HepG2 (cell line): ENCODE measurements around the gene ARHGAP5. TPM values are rescaled to one million over a fixed set of nuclear protein-coding genes. Genes with fewer than 3 reads are reported as not detected.

Source experiments
- ATF1 ChIP-seq: IDR thresholded peaks from 2 replicates; pipeline ENCODE4 v1.6.1; 2016; ENCODE audit warnings: mild to moderate bottlenecking, control low read depth
- DNMT3B ChIP-seq: conservative IDR thresholded peaks from 2 replicates; pipeline ENCODE4 v1.6.1; 2016; ENCODE audit warnings: missing biosample characterization, control low read depth
- HCFC1 ChIP-seq: fragments of 150-350 bp; IDR thresholded peaks from 2 replicates; pipeline ENCODE4 v1.6.1; 2014; ENCODE audit warnings: low read depth, low read length
- HNRNPH1 ChIP-seq: fragments of 200-400 bp; formaldehyde crosslinking; optimal IDR thresholded peaks from 2 replicates; pipeline ENCODE3; 2017; ENCODE audit warnings: mild to moderate bottlenecking, low read depth, low read length
- NBN ChIP-seq: fragments of 450-650 bp; conservative IDR thresholded peaks from 2 replicates; pipeline ENCODE4 v1.6.1; 2017
- NFYB ChIP-seq: sonication (generic); formaldehyde crosslinking; IDR thresholded peaks from 2 replicates; pipeline ENCODE4 v1.4.0; 2020; ENCODE audit warnings: missing genetic modification reagents
- POLR2G ChIP-seq: fragments of 200-400 bp; formaldehyde crosslinking; IDR thresholded peaks from 2 replicates; pipeline ENCODE4 v1.6.1; 2018; ENCODE audit warnings: mild to moderate bottlenecking, low read depth, low read length, moderate library complexity
- SMAD3 ChIP-seq: sonication (generic); formaldehyde crosslinking; IDR thresholded peaks from 2 replicates; pipeline ENCODE4 v1.4.0; 2020; ENCODE audit warnings: missing genetic modification reagents
- SP4 ChIP-seq: sonication (generic); formaldehyde crosslinking; IDR thresholded peaks from 2 replicates; pipeline ENCODE4 v1.8.1; 2023; ENCODE audit warnings: mild to moderate bottlenecking, missing genetic modification reagents
- TEAD3 ChIP-seq: optimal IDR thresholded peaks from 2 replicates; pipeline ENCODE3; 2016; ENCODE audit warnings: borderline replicate concordance
- ZNF329 ChIP-seq: sonication (generic); formaldehyde crosslinking; IDR thresholded peaks from 2 replicates; pipeline ENCODE4 v1.9.0; 2021; ENCODE audit warnings: low read depth, mild to moderate bottlenecking, missing genetic modification reagents
- ZNF44 ChIP-seq: sonication (generic); formaldehyde crosslinking; IDR thresholded peaks from 2 replicates; pipeline ENCODE4 v1.5.1; 2020; ENCODE audit warnings: mild to moderate bottlenecking, missing genetic modification reagents
- ZSCAN21 ChIP-seq: sonication (generic); formaldehyde crosslinking; IDR thresholded peaks from 2 replicates; pipeline ENCODE4 v1.8.0; 2022; ENCODE audit warnings: mild to moderate bottlenecking, missing genetic modification reagents, moderate library complexity, borderline replicate concordance
- polyA plus RNA-seq, 8 experiments: library from polyadenylated mRNA; depleted of rRNA in 3 of 8; stranded (reverse) in 7 of 8; unstranded in 1 of 8; fragments of >200 nt; fragmentation: Illumina TruSeq in 4 of 8; extraction: Trizol in 4 of 8; gene quantifications; 2 replicates each; pipeline versions ENCODE4 v1.2.1 to v1.2.3, GENCODE V29; 2011 to 2016; ENCODE audit warnings: low read depth in 4 of 8, missing spikeins in 1 of 8, mixed read lengths in 1 of 8; ENCODE audit not compliant: insufficient read depth in 1 of 8
- total RNA-seq, 5 experiments: library from RNA; depleted of rRNA; stranded (reverse); fragments of >200 nt; fragmentation: Illumina TruSeq; extraction: Trizol; gene quantifications; 2 replicates each; pipeline ENCODE4 v1.2.3, GENCODE V29; 2016; ENCODE audit warnings: low read depth in 1 of 5
- TF ChIP-seq, protein P1 (sequence below): sonication (generic); formaldehyde crosslinking; IDR thresholded peaks from 2 replicates; pipeline ENCODE4 v1.8.1; 2023; ENCODE audit warnings: missing genetic modification reagents, inconsistent platforms, borderline replicate concordance
- TF ChIP-seq, protein P2 (sequence below): sonication (generic); formaldehyde crosslinking; IDR thresholded peaks from 2 replicates; pipeline ENCODE4 v1.8.0; 2023; ENCODE audit warnings: mild to moderate bottlenecking, missing genetic modification reagents
- TF ChIP-seq, protein P3 (sequence below): sonication (generic); formaldehyde crosslinking; IDR thresholded peaks from 2 replicates; pipeline ENCODE4 v1.4.0; 2020; ENCODE audit warnings: missing genetic modification reagents, borderline replicate concordance
- TF ChIP-seq, protein P4 (sequence below): sonication (generic); formaldehyde crosslinking; IDR thresholded peaks from 2 replicates; pipeline ENCODE4 v1.4.0; 2020; ENCODE audit warnings: missing genetic modification reagents, borderline replicate concordance
- TF ChIP-seq, protein P5 (sequence below): IDR thresholded peaks from 2 replicates; pipeline ENCODE4 v1.6.1; 2016

The ARHGAP5 gene
- total and polyA plus RNA-seq, 2 of the 13 experiments (the other 11 are each of a cell fraction or from before 2014, with no cell fraction given) = 33.7 to 144 TPM

DNA sequence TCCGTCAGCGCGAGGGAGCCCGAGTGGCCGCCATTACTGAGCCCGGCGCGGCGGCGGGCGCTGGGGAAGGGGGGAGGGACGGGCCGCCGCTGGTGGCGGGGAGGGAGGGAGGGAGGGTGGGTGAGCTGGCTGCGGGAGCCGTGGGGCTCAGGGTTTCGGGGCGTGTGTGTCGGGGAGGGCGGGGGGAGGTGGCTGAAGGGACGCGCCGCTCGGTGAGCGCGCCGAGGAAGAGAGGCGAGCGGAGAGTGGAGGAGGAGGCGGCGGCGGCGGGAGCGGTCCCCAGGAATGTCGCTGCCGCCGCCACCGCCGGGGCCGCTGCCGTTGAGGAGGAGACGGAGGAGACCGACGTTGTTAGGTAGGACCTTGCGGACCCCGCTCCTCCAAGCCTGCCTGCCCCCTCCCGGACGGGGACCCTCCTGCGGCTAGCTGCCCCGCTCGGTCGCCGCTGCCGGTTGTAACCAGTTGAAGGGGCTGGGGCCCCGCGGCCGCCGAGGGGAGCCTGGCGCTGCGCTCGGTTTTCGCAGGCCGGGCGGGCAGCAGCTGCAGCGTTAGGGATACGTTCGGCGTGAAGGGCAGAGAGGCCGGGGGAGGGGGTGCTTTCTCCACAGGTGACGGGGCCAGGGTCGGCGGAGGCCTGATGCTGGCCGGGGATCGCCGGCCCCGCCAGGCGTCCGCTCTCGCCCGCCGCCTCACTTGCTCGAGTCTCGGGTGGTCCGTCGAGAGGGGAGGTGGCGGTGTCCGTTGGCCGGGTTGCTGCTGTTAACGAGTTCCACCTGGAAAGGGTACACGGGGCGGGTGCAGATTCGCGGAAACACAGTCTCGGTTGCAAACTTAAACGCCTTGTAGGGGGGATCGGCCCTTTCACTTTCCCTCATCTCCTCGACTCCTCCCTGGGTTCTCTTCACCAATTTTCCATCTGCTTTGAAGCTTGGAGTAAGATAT lies at the start of gene ARHGAP5 (continued):
- TF ChIP-seq, protein P1, sequence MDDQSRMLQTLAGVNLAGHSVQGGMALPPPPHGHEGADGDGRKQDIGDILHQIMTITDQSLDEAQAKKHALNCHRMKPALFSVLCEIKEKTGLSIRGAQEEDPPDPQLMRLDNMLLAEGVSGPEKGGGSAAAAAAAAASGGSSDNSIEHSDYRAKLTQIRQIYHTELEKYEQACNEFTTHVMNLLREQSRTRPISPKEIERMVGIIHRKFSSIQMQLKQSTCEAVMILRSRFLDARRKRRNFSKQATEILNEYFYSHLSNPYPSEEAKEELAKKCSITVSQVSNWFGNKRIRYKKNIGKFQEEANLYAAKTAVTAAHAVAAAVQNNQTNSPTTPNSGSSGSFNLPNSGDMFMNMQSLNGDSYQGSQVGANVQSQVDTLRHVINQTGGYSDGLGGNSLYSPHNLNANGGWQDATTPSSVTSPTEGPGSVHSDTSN = no peak
- TF ChIP-seq POLR2G (peak; percentile 45), ATF1 (CRISPR knock-in tag) (no peak), ZNF329 (CRISPR knock-in tag) (peak; percentile 76; the same call in 1 of the 2 replicates), HNRNPH1 (peak; percentile 80), NBN (no peak), DNMT3B (CRISPR knock-in tag) (peak; percentile 20; the same call in 1 of the 2 replicates), NFYB (CRISPR knock-in tag) (no peak; the same call in 1 of the 2 replicates), TEAD3 (CRISPR knock-in tag) (no peak), SMAD3 (no peak), ZSCAN21 (CRISPR knock-in tag) (no peak; the same call in none of the 2 replicates), HCFC1 (no peak), ZNF44 (0 out of 2 replicates have a peak, but pooled peaks have one; percentile 4), SP4 (CRISPR knock-in tag) (no peak; the same call in 1 of the 2 replicates)
- TF ChIP-seq, protein P2, sequence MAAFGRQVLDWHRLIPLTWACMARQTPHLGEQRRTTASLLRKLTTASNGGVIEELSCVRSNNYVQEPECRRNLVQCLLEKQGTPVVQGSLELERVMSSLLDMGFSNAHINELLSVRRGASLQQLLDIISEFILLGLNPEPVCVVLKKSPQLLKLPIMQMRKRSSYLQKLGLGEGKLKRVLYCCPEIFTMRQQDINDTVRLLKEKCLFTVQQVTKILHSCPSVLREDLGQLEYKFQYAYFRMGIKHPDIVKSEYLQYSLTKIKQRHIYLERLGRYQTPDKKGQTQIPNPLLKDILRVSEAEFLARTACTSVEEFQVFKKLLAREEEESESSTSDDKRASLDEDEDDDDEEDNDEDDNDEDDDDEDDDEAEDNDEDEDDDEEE (CRISPR knock-in tag) = peak; percentile 94
- TF ChIP-seq, protein P3, sequence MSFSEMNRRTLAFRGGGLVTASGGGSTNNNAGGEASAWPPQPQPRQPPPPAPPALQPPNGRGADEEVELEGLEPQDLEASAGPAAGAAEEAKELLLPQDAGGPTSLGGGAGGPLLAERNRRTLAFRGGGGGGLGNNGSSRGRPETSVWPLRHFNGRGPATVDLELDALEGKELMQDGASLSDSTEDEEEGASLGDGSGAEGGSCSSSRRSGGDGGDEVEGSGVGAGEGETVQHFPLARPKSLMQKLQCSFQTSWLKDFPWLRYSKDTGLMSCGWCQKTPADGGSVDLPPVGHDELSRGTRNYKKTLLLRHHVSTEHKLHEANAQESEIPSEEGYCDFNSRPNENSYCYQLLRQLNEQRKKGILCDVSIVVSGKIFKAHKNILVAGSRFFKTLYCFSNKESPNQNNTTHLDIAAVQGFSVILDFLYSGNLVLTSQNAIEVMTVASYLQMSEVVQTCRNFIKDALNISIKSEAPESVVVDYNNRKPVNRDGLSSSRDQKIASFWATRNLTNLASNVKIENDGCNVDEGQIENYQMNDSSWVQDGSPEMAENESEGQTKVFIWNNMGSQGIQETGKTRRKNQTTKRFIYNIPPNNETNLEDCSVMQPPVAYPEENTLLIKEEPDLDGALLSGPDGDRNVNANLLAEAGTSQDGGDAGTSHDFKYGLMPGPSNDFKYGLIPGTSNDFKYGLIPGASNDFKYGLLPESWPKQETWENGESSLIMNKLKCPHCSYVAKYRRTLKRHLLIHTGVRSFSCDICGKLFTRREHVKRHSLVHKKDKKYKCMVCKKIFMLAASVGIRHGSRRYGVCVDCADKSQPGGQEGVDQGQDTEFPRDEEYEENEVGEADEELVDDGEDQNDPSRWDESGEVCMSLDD (CRISPR knock-in tag) = 0 out of 2 replicates have a peak, but pooled peaks have one; percentile 50
- TF ChIP-seq, protein P4, sequence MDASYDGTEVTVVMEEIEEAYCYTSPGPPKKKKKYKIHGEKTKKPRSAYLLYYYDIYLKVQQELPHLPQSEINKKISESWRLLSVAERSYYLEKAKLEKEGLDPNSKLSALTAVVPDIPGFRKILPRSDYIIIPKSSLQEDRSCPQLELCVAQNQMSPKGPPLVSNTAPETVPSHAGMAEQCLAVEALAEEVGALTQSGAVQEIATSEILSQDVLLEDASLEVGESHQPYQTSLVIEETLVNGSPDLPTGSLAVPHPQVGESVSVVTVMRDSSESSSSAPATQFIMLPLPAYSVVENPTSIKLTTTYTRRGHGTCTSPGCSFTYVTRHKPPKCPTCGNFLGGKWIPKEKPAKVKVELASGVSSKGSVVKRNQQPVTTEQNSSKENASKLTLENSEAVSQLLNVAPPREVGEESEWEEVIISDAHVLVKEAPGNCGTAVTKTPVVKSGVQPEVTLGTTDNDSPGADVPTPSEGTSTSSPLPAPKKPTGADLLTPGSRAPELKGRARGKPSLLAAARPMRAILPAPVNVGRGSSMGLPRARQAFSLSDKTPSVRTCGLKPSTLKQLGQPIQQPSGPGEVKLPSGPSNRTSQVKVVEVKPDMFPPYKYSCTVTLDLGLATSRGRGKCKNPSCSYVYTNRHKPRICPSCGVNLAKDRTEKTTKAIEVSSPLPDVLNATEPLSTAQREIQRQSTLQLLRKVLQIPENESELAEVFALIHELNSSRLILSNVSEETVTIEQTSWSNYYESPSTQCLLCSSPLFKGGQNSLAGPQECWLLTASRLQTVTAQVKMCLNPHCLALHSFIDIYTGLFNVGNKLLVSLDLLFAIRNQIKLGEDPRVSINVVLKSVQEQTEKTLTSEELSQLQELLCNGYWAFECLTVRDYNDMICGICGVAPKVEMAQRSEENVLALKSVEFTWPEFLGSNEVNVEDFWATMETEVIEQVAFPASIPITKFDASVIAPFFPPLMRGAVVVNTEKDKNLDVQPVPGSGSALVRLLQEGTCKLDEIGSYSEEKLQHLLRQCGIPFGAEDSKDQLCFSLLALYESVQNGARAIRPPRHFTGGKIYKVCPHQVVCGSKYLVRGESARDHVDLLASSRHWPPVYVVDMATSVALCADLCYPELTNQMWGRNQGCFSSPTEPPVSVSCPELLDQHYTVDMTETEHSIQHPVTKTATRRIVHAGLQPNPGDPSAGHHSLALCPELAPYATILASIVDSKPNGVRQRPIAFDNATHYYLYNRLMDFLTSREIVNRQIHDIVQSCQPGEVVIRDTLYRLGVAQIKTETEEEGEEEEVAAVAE (CRISPR knock-in tag) = no peak
- TF ChIP-seq, protein P5, sequence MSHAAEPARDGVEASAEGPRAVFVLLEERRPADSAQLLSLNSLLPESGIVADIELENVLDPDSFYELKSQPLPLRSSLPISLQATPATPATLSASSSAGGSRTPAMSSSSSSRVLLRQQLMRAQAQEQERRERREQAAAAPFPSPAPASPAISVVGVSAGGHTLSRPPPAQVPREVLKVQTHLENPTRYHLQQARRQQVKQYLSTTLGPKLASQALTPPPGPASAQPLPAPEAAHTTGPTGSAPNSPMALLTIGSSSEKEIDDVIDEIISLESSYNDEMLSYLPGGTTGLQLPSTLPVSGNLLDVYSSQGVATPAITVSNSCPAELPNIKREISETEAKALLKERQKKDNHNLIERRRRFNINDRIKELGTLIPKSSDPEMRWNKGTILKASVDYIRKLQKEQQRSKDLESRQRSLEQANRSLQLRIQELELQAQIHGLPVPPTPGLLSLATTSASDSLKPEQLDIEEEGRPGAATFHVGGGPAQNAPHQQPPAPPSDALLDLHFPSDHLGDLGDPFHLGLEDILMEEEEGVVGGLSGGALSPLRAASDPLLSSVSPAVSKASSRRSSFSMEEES (CRISPR knock-in tag) = 0 out of 2 replicates have a peak, but pooled peaks have one; percentile 10
